Endometrial microvascular endothelial cells (primary cell): ENCODE results near the gene CR2. TPM values are rescaled to one million over a fixed set of nuclear protein-coding genes. Genes with fewer than 3 reads are reported as not detected.

Source experiments
- in situ Hi-C: cut with HindIII; loops from 2 replicates; pipeline ENCODE4 v1.10.0; 2017; ENCODE audit warnings: low sequenced_read_pairs, low pct_unique_long_range_greater_than_20kb; ENCODE audit errors: inconsistent ontology term
- total RNA-seq: library from RNA; depleted of rRNA; stranded (reverse); fragments of >200 nt; gene quantifications from one replicate; pipeline ENCODE4 v1.2.3, GENCODE V29; 2015; ENCODE audit errors: inconsistent ontology term

The CR2 gene
- total RNA-seq, result not detected

DNA sequence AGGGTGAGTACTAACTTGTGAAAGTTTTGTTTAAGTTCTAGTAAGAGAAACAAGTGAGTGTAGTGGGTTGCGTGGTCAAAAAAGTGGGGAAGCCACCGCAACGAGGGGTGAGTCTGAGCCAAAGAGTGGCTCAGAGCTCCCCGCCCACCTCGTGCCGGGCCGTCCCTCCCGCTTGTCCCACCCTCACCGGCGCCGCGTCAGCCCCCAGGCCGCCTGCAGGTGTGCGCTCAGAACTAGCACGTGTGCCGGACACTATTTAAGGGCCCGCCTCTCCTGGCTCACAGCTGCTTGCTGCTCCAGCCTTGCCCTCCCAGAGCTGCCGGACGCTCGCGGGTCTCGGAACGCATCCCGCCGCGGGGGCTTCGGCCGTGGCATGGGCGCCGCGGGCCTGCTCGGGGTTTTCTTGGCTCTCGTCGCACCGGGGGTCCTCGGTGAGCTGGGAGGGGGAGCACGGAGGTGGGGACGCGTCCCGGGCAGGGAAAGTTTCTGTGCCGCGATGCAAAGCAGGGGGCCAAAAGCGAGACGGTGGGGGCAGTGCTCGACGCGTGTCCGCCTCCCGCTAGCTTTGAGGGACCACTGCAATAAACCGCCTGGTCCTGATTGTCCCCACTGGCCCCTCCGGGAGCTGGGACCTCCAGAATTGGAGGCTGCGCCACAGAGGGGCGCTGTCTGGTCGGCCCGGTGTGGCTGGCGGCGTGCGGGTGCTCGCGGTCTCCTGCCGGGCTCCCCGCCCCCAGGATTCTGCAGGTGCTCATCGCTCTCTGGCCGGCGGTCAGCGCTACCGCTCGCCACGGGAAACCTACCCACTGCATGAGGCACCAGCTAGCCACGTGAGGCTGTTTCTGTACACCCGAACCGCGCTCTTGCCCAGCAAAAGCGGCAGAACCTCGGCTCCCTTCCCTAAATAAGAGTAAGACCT is at the start of gene CR2:
CR2 (plus strand) TSS at position 283 of the 919 bp plus-strand sequence; CDS start at position 374, 91 bp downstream.
- in situ Hi-C loops, result no loop called here

DNA sequence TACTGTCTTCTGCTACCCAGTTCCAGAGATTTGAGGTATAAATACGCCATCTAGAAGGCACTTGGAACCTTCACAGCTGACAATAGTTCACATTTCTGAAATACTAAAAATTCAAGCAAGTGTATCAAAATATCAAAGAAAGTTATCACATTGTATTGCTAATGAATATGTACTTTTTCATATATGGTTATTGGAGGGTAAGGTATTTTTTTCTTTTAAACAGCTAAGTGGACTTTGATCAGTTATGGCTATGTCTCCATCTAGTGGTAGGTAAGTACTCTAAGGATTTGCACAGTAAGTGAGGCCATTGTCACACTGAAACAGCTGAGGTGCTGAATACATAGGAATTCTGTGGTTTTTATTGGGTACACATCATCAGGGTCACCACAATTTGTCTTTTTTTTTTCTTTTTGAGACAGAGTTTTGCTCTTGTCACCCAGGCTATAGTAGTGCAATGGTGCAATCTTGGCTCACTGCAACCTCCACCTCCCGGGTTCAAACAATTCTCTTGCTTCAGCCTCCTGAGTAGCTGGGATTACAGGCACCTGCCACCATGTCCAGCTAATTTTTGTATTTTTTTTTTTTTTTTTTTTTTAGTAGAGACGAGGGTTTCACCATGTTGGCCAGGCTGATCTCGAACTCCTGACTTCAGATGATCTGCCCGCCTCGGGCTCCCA is 49.1 kb upstream of the CR2 start:
- in situ Hi-C loops, result no loop called here

DNA sequence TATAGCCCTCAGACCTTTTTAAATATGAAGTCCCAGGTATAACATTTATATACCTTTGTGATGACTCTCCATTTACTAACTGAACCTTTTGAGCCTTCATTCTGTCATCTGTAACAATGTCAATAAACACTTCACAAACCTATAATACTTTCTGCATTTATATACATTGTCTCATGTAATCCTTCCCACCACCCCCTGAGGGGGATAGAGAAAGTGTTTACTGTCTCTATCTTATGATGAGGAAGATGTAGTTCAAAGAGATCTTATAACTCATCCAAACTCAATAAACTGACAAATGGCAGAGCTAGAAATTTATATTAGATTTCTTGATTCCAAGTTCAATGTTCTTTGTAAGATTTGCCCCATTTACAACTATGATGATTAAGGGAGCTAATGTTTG is 48.3 kb upstream of the CR2 start:
- in situ Hi-C loops, result no loop called here

DNA sequence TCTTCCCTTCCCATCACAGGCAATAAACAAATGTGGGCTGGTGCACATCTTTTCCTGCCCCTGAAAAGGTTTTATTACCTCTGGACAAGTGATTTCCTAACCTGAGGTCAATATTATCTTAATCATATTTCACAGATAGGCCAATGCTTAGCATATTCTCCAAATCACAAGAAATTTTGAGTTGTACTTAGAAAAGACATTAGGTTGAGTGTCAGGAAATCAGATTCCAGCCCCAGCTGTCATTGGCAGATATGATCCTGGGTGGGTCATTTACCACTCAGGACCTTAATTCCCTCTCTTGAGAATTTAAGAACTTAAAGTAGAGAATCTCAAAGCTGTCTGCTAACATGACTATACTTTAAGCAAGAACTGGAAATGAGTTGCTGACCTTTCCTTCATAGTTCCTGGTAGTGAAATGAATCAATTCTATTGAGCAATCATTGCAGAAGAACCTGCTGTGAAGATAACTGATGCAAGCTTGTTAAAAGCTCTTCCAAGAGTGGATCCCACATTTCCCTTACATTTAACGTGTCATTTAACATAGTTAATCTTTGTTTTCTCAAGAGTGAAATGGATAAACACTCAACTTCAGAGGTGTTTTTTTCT is 46.4 kb upstream of the CR2 start:
- in situ Hi-C loops, result no loop called here

DNA sequence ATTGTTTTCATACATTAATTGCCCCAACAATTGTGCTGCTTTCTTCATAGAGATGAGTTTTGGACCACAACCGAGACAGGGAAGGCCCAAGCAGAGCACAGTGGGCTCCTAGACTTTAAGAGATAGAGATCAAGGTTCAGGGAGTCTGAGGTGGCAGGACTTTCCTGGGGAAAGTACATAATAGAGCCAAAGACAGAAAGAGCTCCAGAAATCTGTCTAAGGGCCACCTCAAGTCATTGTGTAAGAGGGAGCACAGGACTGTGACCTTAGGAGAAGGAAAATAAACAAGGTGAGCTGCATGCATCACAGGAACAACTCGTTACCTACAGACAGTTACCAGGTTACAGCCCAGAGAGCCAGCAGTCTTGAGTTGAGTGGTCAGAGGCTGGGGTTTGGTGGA is 41.3 kb upstream of the CR2 start:
- in situ Hi-C loops, result no loop called here

DNA sequence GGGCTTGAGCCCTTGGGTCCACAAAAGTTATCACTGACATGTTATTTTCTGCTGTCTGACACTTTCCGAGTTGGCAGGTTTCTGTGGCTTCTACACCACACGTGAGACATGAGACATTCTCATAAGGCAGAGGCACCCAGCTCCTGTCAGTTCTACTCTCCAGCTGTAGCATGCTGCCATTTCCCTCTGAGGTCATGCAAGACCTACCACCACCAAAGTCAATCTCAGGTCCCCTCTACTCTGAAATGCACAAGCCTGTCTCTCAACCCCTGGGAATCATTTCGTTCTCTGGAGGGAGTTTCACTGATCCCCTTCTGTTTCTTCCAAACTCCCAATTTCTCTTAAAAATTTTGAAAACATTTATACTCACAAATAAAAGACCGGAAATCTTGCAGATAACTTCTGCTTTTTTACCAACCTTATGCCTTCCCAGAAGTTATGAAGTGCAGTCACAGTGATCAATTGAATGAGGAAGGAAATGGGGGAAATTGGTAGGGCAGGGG is 39.5 kb upstream of the CR2 start:
- in situ Hi-C loops, result no loop called here

DNA sequence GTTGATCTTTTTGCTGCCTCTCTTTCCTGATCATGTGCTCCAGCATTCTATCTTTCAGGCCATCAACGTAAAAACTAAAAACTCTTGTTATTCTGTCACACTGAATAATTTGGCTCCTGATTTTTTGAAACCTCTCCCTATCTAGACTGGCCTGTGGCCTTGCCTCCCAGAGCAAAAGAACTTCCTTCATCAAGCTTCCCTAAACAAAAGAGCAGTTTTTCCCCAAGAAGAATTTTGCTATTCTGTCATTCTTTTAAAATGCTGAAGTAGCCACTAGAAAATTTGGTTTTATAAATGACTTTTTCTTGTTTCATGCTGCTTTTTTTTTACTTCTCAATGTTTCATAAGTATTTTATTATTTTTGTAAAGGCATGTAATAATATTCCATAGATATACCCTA is 37.1 kb upstream of the CR2 start:
- in situ Hi-C loops, result no loop called here

DNA sequence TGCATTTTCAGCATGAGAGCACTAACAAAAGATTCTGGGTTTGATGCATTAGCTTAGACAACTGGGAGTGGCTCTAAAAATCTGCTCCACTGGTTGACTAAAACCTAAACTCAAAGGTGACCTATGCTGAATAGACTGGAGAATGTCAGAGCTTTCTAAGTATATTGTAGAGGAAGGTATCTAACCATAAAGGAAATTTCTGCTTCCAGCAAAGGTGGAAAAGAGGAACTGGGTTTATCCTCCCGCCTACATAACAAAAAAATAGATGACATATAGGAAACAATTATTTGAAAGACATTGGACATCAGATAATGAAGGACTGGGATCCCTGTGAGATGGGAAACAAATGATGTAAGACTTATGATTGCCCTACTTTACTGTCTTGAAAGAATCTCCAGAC is 35.8 kb upstream of the CR2 start:
- in situ Hi-C loops, result no loop called here

DNA sequence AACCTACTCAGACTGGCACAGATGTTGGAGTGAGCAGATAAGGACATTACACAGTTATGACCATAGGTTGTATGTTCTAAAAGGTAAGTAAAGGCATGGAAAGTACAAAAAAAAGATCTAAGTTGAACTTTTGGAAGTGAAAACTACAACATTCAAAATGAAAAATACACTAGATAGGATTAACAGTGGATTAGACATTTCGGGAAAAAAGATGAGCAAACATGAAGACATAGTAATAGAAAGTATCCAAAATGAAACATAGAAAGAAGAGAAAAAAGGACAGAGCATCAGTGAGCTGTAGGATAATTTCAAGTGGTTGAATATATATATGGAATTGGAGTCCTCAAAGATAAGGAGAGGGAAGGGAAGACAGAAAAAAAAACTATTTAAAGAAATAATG is 34.0 kb upstream of the CR2 start:
- in situ Hi-C loops, result no loop called here

DNA sequence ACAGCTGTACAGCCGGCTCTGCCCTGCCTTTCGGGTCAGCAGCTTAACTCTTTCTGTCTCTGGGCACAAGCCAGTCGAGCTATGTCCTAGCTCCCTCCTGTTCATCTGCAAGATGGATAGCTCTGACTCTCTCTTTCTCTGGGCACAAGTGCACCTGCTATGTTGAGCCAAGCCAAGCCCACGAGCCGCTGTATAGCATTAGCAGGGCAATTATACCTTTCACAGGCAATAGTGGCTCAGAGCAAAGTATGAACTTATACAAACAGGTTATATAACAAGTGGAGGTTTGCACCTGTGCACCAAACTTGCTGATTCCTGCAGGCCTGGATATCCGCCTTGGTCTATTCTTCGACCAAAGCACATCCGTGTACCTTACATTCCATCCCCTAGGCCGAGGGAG is 33.0 kb upstream of the CR2 start:
- in situ Hi-C loops, result no loop called here

DNA sequence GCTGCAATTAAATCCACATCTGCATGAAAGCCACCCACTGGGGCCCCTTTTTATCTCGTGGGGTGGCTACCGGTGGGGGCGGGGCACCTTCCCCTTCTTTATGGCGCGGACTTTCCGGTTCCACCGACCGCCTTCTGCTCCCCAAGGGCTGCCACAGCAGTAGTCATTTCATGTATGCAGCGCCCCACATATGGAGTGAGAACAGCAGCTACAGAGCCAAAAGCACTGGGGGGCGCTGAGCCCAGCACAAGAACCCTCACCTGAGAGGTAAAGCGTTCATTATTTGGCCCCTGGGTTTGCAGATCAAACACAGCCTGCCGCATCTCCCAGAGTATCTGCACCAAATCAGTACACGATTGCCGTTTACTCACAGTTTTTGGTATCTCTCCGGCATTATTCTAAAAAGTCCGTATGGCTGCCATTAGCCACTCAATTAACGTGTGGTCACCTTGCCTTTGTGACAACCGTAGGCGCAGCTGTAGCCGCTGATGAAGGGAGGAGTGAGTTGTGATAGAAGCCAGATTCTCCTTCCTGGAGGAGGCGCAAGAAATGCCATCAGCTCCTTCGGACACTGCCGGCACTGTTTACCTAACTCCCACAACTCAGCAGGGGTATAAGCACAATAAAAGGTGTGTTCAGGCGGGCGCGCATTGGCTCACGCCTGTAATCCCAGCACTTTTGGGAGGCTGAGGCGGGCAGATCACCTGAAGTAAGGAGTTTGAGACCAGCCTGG is 30.4 kb upstream of the CR2 start:
- in situ Hi-C loops, result no loop called here

DNA sequence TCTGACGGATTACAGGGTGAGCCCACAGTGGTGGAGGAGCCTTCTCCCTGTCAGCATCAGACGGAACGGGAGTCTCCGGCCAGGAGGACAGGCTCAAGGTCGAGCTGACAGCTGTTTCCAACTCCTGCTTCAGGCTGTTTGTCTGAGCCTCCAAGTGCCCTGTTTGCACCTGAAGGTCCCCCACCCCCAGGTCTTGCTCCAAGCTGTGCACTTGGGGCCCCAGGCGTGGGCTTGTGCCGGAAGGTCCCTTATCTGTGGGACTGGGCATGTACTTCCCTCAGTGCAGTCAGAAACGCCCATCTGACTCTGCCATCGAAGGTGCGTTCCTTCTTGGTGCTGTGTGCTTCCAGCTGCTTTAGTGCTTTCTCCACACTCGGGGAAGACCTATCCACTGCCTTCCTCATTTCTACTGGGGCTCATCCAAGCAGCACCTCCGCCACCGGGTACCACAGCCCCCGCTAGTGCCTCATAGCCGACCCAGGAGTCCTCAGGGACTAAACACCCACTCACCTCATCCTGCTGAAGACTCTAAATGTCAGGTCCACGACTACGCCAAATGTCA is 29.5 kb upstream of the CR2 start:
- in situ Hi-C loops, result no loop called here

DNA sequence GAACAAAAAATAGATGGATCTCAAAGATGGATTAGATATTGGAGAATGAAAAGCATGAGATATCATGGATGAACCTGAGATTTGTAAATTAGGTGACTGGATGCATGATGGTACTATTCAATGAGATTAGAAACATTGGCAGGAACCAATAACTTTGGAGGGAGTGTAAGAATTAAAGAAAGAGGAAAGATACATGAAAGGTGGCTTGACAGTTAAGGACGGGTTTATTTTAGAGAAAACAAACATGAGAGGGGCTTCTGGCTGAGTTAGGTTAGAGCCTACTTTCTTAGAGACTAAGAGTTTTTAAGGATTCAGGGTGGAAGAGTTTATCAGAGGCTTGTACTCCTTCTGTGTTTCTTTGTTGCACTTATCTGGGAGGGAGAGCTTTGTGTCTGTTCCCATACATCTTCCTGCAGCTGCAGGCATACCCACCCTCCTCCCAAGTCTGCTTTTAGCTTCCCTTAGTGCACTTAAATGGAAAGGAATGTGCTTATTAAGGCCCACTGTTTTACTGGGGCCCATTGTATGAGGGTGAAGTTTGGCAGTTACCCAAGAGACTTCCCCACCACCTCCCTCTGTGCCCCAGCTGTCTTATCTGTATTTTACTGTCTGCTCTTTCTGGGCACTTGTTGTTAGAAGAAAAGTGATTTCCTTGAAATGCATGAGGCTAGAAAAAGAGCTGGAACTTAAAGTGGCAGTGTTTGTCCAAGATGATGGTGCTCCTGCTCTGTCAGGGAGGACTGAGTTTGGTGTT is 26.1 kb upstream of the CR2 start:
- in situ Hi-C loops, result no loop called here

DNA sequence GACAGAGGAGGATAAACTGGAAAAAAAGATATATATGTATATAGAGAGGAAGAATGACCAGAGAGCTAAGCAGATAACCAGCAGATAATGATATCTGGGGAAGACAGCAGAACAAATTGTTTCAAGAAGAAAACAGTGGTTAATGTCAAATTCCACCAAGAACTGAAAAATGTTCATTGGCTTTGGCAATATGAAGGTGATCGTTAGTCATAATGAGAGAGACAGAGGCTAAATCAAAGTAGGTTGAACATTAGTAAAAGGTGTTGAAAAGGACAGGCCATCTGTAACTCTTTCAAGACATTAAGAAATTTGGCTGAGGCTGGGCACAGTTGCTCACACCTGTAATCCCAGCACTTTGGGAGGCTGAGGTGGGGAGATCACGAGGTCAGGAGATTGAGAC is 25.3 kb upstream of the CR2 start:
- in situ Hi-C loops, result no loop called here

DNA sequence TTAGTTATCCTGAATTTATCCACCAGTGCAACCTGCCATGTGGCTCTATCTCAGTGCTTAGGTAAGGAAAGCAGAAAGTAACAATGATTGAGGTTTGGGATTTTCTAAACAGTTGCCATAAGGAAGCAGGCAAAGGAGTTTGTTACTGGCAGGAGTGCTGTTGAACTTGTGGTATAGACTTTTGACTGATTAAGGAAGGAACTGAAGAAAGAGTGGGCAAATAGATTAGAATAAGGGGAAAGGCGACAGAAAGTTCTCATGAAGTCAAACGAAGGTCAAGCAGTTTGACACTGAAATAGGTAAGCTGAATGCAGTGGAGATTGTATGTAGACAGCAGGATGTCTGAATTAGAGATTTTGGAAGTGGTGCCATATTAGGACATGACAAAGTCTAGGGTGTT is 24.2 kb upstream of the CR2 start:
- in situ Hi-C loops, result no loop called here

DNA sequence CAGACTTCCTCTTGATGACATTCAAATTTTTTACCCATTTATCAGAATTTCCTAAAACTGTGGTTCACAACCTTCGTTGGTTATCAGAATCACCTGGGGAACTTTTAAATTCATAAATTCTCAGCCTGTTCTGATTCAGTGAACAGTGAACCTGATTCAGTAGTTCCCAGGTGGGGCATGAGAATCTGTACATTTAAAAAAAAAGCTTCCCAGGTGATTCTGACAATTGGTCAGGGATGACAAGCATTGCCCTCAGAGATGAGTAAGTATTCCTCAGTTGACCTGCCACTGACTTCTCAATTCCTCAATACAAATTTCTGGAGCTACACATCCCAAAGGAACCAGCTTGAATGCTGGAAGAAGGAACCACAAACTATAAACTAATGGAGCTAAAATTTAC is 23.5 kb upstream of the CR2 start:
- in situ Hi-C loops, result no loop called here

DNA sequence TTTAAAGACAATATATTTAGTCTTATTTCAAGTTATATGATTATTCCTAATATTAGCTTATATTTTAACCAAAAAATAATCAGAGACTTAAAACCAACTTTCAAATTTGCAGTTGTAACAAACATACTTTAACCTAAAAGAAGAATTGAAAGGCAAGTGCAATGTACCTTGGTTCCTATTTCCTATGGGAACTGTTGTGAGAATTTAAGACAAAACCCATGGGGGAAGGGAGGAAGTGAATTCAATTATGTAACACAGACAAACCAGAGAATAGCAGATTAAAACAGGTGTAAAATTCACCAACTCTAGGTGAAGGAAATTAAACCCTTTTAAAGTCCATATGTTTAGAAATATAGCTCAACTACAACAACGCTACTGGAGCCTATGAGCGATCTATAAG is 22.6 kb upstream of the CR2 start:
- in situ Hi-C loops, result no loop called here

DNA sequence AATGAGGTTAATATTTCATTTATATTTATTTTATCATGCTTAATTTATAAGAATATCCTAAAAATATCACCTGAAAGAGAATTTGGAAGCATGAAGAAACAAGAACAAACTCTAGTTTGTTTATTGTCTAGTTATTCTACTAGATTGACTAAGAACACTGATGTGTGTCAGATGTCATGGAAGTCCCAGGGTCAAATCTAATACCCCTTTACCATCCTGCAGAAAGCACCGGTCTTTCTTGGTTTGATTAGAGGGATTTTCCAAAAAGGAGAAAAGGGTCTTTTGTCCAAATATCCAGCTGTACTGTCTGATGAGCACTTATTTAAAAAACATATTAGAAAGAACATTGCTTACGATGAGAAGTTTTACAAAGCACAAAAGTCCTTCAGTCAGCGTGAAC is 20.7 kb upstream of the CR2 start:
- in situ Hi-C loops, result no loop called here
